Measurements from ENCODE around the gene OR10A5.

DNA sequence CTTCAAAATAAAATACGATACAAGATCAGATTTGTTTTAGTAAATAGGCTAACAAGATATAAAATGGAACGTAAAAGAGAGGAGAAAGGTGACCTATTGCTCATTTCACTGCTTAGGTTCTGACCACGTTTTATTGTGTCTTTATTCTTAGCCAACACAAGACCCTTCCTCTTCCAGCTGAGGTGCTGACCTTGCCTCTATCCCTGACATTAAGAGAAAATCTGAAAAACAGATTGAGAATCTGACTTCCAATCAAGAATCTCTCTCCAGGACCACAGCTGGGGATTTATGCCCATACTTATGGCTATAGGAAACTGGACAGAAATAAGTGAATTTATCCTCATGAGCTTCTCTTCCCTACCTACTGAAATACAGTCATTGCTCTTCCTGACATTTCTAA lies at the start of gene OR10A5:
- TF ChIP-seq, protein P1, sequence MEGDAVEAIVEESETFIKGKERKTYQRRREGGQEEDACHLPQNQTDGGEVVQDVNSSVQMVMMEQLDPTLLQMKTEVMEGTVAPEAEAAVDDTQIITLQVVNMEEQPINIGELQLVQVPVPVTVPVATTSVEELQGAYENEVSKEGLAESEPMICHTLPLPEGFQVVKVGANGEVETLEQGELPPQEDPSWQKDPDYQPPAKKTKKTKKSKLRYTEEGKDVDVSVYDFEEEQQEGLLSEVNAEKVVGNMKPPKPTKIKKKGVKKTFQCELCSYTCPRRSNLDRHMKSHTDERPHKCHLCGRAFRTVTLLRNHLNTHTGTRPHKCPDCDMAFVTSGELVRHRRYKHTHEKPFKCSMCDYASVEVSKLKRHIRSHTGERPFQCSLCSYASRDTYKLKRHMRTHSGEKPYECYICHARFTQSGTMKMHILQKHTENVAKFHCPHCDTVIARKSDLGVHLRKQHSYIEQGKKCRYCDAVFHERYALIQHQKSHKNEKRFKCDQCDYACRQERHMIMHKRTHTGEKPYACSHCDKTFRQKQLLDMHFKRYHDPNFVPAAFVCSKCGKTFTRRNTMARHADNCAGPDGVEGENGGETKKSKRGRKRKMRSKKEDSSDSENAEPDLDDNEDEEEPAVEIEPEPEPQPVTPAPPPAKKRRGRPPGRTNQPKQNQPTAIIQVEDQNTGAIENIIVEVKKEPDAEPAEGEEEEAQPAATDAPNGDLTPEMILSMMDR (IDR thresholded peaks at IDR 0.05; ENCODE audit: insufficient read depth, low read length), result no peak
- TF ChIP-seq POLR2AphosphoS5 (IDR thresholded peaks at IDR 0.05; ENCODE audit: low read depth), result no peak

Measured in HL-60 (cell line).